ENCODE data around the gene SLC2A13.
"Not testable (repeated sequence)": the region's sequence is repeated elsewhere in the genome, so short reads cannot be mapped to it uniquely, and the experiment has no call there.

The SLC2A13 gene

GRCh38 chr12:39813776-39814175, 292.1 kb downstream of the SLC2A13 start:
- no peak for DNase-seq

GRCh38 chr12:39812456-39812855, 293.4 kb downstream of the SLC2A13 start:
- DNase-seq, result not testable (repeated sequence)

GRCh38 chr12:39807043-39807442, 298.8 kb downstream of the SLC2A13 start:
- DNase-seq, result no peak

- DNase-seq, result no peak
Observed at GRCh38 chr12:39805651-39806050, 300.2 kb downstream of the SLC2A13 start.

- DNase-seq, result peak in 1 of 56 donors; percentile 1
Observed at GRCh38 chr12:39804898-39805297, 301.0 kb downstream of the SLC2A13 start.

GRCh38 chr12:39804479-39804878, 301.4 kb downstream of the SLC2A13 start:
- no peak for DNase-seq

GRCh38 chr12:39803151-39803550, 302.7 kb downstream of the SLC2A13 start:
- no peak for DNase-seq

GRCh38 chr12:39798977-39799376, 306.9 kb downstream of the SLC2A13 start:
- DNase-seq, result no peak

GRCh38 chr12:39798429-39798828, 307.5 kb downstream of the SLC2A13 start:
- no peak for DNase-seq

- no peak for DNase-seq
Observed at GRCh38 chr12:39795481-39795880, 310.4 kb downstream of the SLC2A13 start.

GRCh38 chr12:39792938-39793337, 312.9 kb downstream of the SLC2A13 start:
- no peak for DNase-seq

GRCh38 chr12:39788239-39788638, 317.6 kb downstream of the SLC2A13 start:
- no peak for DNase-seq

- not testable (repeated sequence) for DNase-seq
Observed at GRCh38 chr12:39785814-39786213, 320.1 kb downstream of the SLC2A13 start.

- no peak for DNase-seq
Observed at GRCh38 chr12:39782026-39782545, 323.8 kb downstream of the SLC2A13 start.

GRCh38 chr12:39780913-39781446, 324.9 kb downstream of the SLC2A13 start:
- DNase-seq, result peak in 1 of 56 donors; percentile 1

- DNase-seq, result no peak
Observed at GRCh38 chr12:39780411-39780912, 325.4 kb downstream of the SLC2A13 start.

GRCh38 chr12:39779768-39780340, 326.0 kb downstream of the SLC2A13 start:
- DNase-seq, result no peak

GRCh38 chr12:39777465-39777864, 328.4 kb downstream of the SLC2A13 start:
- no peak for DNase-seq

- DNase-seq, result no peak
Observed at GRCh38 chr12:39773266-39773665, 332.6 kb downstream of the SLC2A13 start.

- no peak for DNase-seq
Observed at GRCh38 chr12:39772821-39773259, 333.0 kb downstream of the SLC2A13 start.

- DNase-seq, result no peak
Observed at GRCh38 chr12:39771456-39771855, 334.4 kb downstream of the SLC2A13 start.

GRCh38 chr12:39764944-39765560, 340.8 kb downstream of the SLC2A13 start:
- DNase-seq, result peak in 2 of 56 donors; percentile 1 to 23

- DNase-seq, result no peak
Observed at GRCh38 chr12:39763890-39764169, 342.1 kb downstream of the SLC2A13 start.

Data from amygdala (tissue), 56 donors.